WTC11 (cell line): ENCODE results near the gene ANXA6.

ENCODE experiments used
- ATF1 ChIP-seq: sonication (generic); formaldehyde crosslinking; IDR thresholded peaks from 2 replicates; pipeline ENCODE4 v1.8.1; 2023; ENCODE audit warnings: mild to moderate bottlenecking, moderate library complexity, missing genetic modification reagents
- CBFB ChIP-seq: sonication (generic); formaldehyde crosslinking; IDR thresholded peaks from 2 replicates; pipeline ENCODE4 v1.8.1; 2022; ENCODE audit warnings: mild to moderate bottlenecking, low read depth, missing genetic modification reagents
- CTCF ChIP-seq: fragments of 200-600 bp; IDR thresholded peaks from 2 replicates; pipeline ENCODE4 v1.8.0; 2022; ENCODE audit warnings: antibody characterized with exemption
- GRHL2 ChIP-seq: fragments of 250-450 bp; sonication (Bioruptor Pico); IDR thresholded peaks from 2 replicates; pipeline ENCODE4 v1.8.0; 2022; ENCODE audit warnings: mild to moderate bottlenecking, moderate library complexity; ENCODE audit not compliant: insufficient replicate concordance, severe bottlenecking
- JUN ChIP-seq: sonication (generic); formaldehyde crosslinking; IDR thresholded peaks from 2 replicates; pipeline ENCODE4 v1.8.0; 2023; ENCODE audit warnings: mild to moderate bottlenecking, missing genetic modification reagents
- MAX ChIP-seq: sonication (generic); formaldehyde crosslinking; IDR thresholded peaks from 2 replicates; pipeline ENCODE4 v1.8.0; 2022; ENCODE audit warnings: mild to moderate bottlenecking, missing genetic modification reagents
- RELA ChIP-seq: sonication (generic); formaldehyde crosslinking; IDR thresholded peaks from 2 replicates; pipeline ENCODE4 v1.8.1; 2022; ENCODE audit warnings: missing genetic modification reagents, mild to moderate bottlenecking, borderline replicate concordance
- SMAD4 ChIP-seq: sonication (generic); formaldehyde crosslinking; IDR thresholded peaks from 2 replicates; pipeline ENCODE4 v1.8.0; 2022; ENCODE audit warnings: mild to moderate bottlenecking, missing genetic modification reagents
- SP1 ChIP-seq: sonication (generic); formaldehyde crosslinking; conservative IDR thresholded peaks from 2 replicates; pipeline ENCODE4 v1.8.1; 2022; ENCODE audit warnings: missing genetic modification reagents
- USF1 ChIP-seq: sonication (generic); formaldehyde crosslinking; IDR thresholded peaks from 2 replicates; pipeline ENCODE4 v1.8.0; 2022; ENCODE audit warnings: mild to moderate bottlenecking, missing genetic modification reagents
- USF2 ChIP-seq: sonication (generic); formaldehyde crosslinking; IDR thresholded peaks from 2 replicates; pipeline ENCODE4 v1.8.1; 2023; ENCODE audit warnings: mild to moderate bottlenecking, missing genetic modification reagents, moderate library complexity
- ZBTB21 ChIP-seq: sonication (generic); formaldehyde crosslinking; IDR thresholded peaks from 2 replicates; pipeline ENCODE4 v1.8.1; 2023; ENCODE audit warnings: mild to moderate bottlenecking, missing genetic modification reagents, borderline replicate concordance
- ZNF263 ChIP-seq: sonication (generic); formaldehyde crosslinking; IDR thresholded peaks from 2 replicates; pipeline ENCODE4 v1.8.1; 2022; ENCODE audit warnings: low read depth, mild to moderate bottlenecking, moderate library complexity, missing genetic modification reagents
- ZNF512 ChIP-seq: sonication (generic); formaldehyde crosslinking; IDR thresholded peaks from 2 replicates; pipeline ENCODE4 v1.8.1; 2022; ENCODE audit warnings: missing genetic modification reagents, borderline replicate concordance

GRCh38 chr5:151199581-151200185 lies 42.1 kb upstream of the ANXA6 start:
- TF ChIP-seq ZNF512, result no peak
- TF ChIP-seq CTCF, result no peak
- no peak for TF ChIP-seq MAX (CRISPR knock-in tag)
- TF ChIP-seq ZBTB21 (CRISPR knock-in tag), result no peak
- no peak for TF ChIP-seq SP1 (CRISPR knock-in tag)
- no peak for TF ChIP-seq ATF1 (CRISPR knock-in tag)
- TF ChIP-seq RELA (CRISPR knock-in tag), result no peak
- no peak for TF ChIP-seq USF1 (CRISPR knock-in tag)
- TF ChIP-seq JUN (CRISPR knock-in tag), result no peak
- TF ChIP-seq CBFB (CRISPR knock-in tag), result no peak
- no peak for TF ChIP-seq SMAD4 (CRISPR knock-in tag)
- TF ChIP-seq ZNF263 (CRISPR knock-in tag), result no peak
- TF ChIP-seq GRHL2 (CRISPR knock-in tag), result no peak
- TF ChIP-seq USF2, result no peak
